Type B pancreatic cell (in vitro differentiated cells): Measurements from ENCODE around the gene INTS15. TPM values are rescaled to one million over a fixed set of nuclear protein-coding genes. Genes with fewer than 3 reads are reported as not detected.

Source experiments
- DNase-seq: peaks from one replicate; pipeline ENCODE4 v3.0.0; 2021; ENCODE audit warnings: mixed read lengths; ENCODE audit not compliant: unreplicated experiment; ENCODE audit errors: extremely low spot score
- H3K27ac Mint-ChIP-seq: 2 replicates; pipeline ENCODE4 v1.8.0; 2021; ENCODE audit warnings: mild to moderate bottlenecking, mixed read lengths
- H3K27me3 Mint-ChIP-seq: 2 replicates; pipeline ENCODE4 v1.8.0; 2021; ENCODE audit warnings: mixed read lengths
- H3K36me3 Mint-ChIP-seq: 2 replicates; pipeline ENCODE4 v1.8.0; 2021; ENCODE audit warnings: mixed read lengths
- H3K4me1 Mint-ChIP-seq: one replicate; pipeline ENCODE4 v1.8.0; 2021; ENCODE audit warnings: mixed read lengths; ENCODE audit not compliant: unreplicated experiment
- H3K4me3 Mint-ChIP-seq: 2 replicates; pipeline ENCODE4 v1.8.0; 2021; ENCODE audit warnings: mild to moderate bottlenecking, mixed read lengths
- H3K9me3 Mint-ChIP-seq: 2 replicates; pipeline ENCODE4 v1.8.0; 2021; ENCODE audit warnings: mixed read lengths
- total RNA-seq: library from RNA; stranded (reverse); gene quantifications from 2 replicates; pipeline ENCODE4 v1.2.1, GENCODE V29; 2021; ENCODE audit warnings: low replicate concordance
- TF ChIP-seq, protein P1 (sequence below): fragments of 200-600 bp; sonication (generic); conservative IDR thresholded peaks from 2 replicates; pipeline ENCODE4 v1.5.0; 2021; ENCODE audit warnings: antibody characterized with exemption, mild to moderate bottlenecking

The INTS15 gene
- total RNA-seq, 1 donor from 2014 or later: 44.1 TPM

DNA sequence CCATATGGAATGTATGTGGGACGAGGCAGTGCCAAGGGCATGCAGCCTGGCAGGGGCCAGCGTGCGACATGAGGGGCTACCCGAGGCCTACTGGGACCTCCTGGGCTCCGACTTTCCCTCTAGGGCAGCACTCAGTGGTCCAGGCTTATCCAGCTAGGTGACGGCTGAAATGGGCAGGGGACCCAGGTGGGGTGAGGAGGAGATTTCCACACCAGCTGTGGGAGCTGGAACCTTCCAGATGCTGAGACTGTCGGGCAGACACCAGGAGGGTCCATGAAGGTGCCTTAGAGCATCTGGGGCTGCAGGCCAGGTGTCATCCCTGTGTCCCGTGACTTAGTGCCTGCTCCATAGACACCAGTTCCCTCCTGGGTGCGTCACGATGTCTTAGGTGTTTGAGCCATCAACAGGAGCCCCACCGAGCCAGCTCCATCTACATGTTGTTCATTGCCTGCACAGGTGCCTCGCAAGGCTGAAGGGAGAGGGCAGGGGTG lies 60.7 kb downstream of the INTS15 start:
- Mint-ChIP-seq H3K4me3 (no peak overlapping the region), H3K9me3 (no peaks in the 10 kb centered on the region), H3K36me3 (peaks cover 21% of the 10 kb centered on the region), H3K27ac (no peak overlapping the region), H3K27me3 (no peaks in the 10 kb centered on the region), H3K4me1 (no peaks in the 10 kb centered on the region)
- no peak for DNase-seq
- TF ChIP-seq, protein P1, sequence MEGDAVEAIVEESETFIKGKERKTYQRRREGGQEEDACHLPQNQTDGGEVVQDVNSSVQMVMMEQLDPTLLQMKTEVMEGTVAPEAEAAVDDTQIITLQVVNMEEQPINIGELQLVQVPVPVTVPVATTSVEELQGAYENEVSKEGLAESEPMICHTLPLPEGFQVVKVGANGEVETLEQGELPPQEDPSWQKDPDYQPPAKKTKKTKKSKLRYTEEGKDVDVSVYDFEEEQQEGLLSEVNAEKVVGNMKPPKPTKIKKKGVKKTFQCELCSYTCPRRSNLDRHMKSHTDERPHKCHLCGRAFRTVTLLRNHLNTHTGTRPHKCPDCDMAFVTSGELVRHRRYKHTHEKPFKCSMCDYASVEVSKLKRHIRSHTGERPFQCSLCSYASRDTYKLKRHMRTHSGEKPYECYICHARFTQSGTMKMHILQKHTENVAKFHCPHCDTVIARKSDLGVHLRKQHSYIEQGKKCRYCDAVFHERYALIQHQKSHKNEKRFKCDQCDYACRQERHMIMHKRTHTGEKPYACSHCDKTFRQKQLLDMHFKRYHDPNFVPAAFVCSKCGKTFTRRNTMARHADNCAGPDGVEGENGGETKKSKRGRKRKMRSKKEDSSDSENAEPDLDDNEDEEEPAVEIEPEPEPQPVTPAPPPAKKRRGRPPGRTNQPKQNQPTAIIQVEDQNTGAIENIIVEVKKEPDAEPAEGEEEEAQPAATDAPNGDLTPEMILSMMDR: no peak

- Mint-ChIP-seq H3K27me3 (no peaks in the 10 kb centered on the region), H3K4me3 (no peak overlapping the region), H3K36me3 (peaks cover 21% of the 10 kb centered on the region), H3K9me3 (no peaks in the 10 kb centered on the region), H3K4me1 (no peaks in the 10 kb centered on the region), H3K27ac (no peak overlapping the region)
- no peak for DNase-seq
- TF ChIP-seq, protein P1: no peak
Observed at GRCh38 chr7:6651851-6652445, 62.1 kb downstream of the INTS15 start.

DNA sequence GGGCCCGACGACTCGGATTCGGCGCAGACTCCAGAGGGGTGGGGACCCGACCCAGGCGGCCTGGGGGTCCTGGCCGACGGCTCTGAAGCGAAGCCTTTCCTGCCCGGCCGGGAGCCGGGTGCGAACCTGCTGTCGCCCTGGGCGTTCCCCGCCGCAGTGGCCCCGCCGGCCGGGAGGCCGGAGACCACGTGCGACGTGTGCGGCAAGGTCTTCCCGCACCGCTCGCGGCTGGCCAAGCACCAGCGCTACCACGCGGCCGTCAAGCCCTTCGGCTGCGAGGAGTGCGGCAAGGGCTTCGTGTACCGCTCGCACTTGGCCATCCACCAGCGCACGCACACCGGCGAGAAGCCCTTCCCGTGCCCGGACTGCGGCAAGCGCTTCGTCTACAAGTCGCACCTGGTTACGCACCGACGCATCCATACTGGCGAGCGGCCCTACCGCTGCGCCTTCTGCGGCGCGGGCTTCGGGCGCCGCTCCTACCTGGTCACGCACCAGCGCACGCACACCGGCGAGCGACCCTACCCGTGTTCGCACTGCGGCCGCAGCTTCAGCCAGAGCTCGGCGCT lies 62.7 kb downstream of the INTS15 start:
- DNase-seq: no peak
- TF ChIP-seq, protein P1: no peak
- Mint-ChIP-seq H3K36me3 (peaks cover 21% of the 10 kb centered on the region), H3K27me3 (no peaks in the 10 kb centered on the region), H3K4me1 (no peaks in the 10 kb centered on the region), H3K27ac (no peak overlapping the region), H3K4me3 (no peak overlapping the region), H3K9me3 (no peaks in the 10 kb centered on the region)

GRCh38 chr7:6653071-6654003 lies 63.5 kb downstream of the INTS15 start:
- Mint-ChIP-seq H3K27me3 (no peaks in the 10 kb centered on the region), H3K36me3 (peaks cover 21% of the 10 kb centered on the region), H3K27ac (no peak overlapping the region), H3K4me1 (no peaks in the 10 kb centered on the region), H3K4me3 (no peak overlapping the region), H3K9me3 (no peaks in the 10 kb centered on the region)
- no peak for DNase-seq
- TF ChIP-seq, protein P1: no peak

DNA sequence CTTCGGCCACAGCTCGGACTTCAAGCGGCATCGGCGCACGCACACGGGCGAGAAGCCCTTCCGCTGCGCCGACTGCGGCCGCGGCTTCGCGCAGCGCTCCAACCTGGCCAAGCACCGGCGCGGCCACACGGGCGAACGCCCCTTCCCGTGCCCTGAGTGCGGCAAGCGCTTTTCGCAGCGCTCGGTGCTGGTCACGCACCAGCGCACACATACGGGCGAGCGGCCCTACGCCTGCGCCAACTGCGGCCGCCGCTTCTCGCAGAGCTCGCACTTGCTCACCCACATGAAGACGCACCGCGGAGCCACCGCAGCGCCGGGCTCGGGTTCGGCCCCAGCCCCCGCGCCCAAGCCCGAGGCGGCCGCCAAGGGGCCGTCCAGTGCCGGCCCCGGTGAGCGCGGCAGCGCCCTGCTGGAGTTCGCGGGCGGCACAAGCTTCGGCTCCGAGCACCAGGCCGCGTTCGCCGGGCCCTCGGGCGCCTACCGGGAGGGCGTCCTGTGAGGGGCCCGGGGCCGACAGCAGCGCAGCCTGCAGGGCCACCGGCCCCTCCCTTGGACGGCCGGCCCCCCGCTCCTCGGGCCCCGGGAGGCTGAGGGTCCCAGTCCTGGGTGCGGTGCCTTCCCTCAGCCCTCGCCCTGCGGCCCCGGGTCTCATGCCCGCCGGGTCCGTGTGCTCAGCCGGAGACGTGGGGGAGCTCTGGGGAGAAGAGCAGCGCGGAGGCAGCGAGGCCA lies 64.5 kb downstream of the INTS15 start:
- Mint-ChIP-seq H3K4me3 (no peak overlapping the region), H3K9me3 (no peaks in the 10 kb centered on the region), H3K27ac (no peak overlapping the region), H3K36me3 (peaks cover 21% of the 10 kb centered on the region), H3K27me3 (no peaks in the 10 kb centered on the region), H3K4me1 (no peaks in the 10 kb centered on the region)
- TF ChIP-seq, protein P1: no peak
- no peak for DNase-seq
